Stimulated activated CD4-positive, alpha-beta T cell treated with anti-CD3 and anti-CD28 coated beads, Interleukin-2, amount 100 ng/mL, for 48 hours (primary cell): ENCODE results near the gene SLC2A1.
"Not testable (repeated sequence)": the region's sequence is repeated elsewhere in the genome, so short reads cannot be mapped to it uniquely, and the experiment has no call there.

ENCODE experiments used
- DNase-seq, 2 donors: peaks; one replicate each; pipeline ENCODE4 v3.0.0-alpha.2; 2020

The SLC2A1 gene

GRCh38 chr1:42927920-42928505, 30.7 kb downstream of the SLC2A1 start:
- DNase-seq: no peak

- DNase-seq: no peak
Observed at GRCh38 chr1:42927274-42927841, 31.3 kb downstream of the SLC2A1 start.

GRCh38 chr1:42926879-42927242, 31.8 kb downstream of the SLC2A1 start:
- DNase-seq: no peak

GRCh38 chr1:42926235-42926878, 32.3 kb downstream of the SLC2A1 start:
- DNase-seq: no peak

GRCh38 chr1:42924851-42925760, 33.6 kb downstream of the SLC2A1 start:
- DNase-seq: no peak

- DNase-seq: peak; percentile 87 to 91
Observed at GRCh38 chr1:42924082-42924850, 34.4 kb downstream of the SLC2A1 start.

- DNase-seq: no peak
Observed at GRCh38 chr1:42923367-42924081, 35.1 kb downstream of the SLC2A1 start.

GRCh38 chr1:42922687-42923366, 35.8 kb downstream of the SLC2A1 start:
- peak; percentile 46 to 48 for DNase-seq

- no peak for DNase-seq
Observed at GRCh38 chr1:42921769-42922168, 36.9 kb downstream of the SLC2A1 start.

- DNase-seq: not testable (repeated sequence)
Observed at GRCh38 chr1:42919651-42920050, 39.0 kb downstream of the SLC2A1 start.

GRCh38 chr1:42917241-42917495, 41.5 kb downstream of the SLC2A1 start:
- DNase-seq: no peak

GRCh38 chr1:42915456-42915855, 43.2 kb downstream of the SLC2A1 start:
- DNase-seq: no peak

- DNase-seq: no peak
Observed at GRCh38 chr1:42914092-42914627, 44.5 kb downstream of the SLC2A1 start.

- DNase-seq: peak; percentile 43 to 49
Observed at GRCh38 chr1:42913426-42914091, 45.1 kb downstream of the SLC2A1 start.

- no peak for DNase-seq
Observed at GRCh38 chr1:42910985-42911384, 47.7 kb downstream of the SLC2A1 start.

GRCh38 chr1:42908046-42908445, 50.6 kb downstream of the SLC2A1 start:
- no peak for DNase-seq

- no peak for DNase-seq
Observed at GRCh38 chr1:42904434-42904833, 54.2 kb downstream of the SLC2A1 start.

GRCh38 chr1:42899960-42900359, 58.7 kb downstream of the SLC2A1 start:
- not testable (repeated sequence) for DNase-seq

GRCh38 chr1:42891465-42892138, 67.1 kb downstream of the SLC2A1 start:
- DNase-seq: no peak

- no peak for DNase-seq
Observed at GRCh38 chr1:42889264-42889663, 69.4 kb downstream of the SLC2A1 start.
